Adrenal gland (tissue), 12 donors: ENCODE data around the gene GGT6. TPM values are rescaled to one million over a fixed set of nuclear protein-coding genes. Genes with fewer than 3 reads are reported as not detected.
A peak's percentile ranks its signal among the peaks of the same experiment; 100 is the strongest.

Experiments
- DNase-seq, 7 donors: peaks; one replicate each; pipeline ENCODE4 v3.0.0-alpha.2; 2019 to 2020
- H3K27ac ChIP-seq, 5 donors: fragments of 200-600 bp; sonication (generic) in 4 of 5; 1 replicate in 3 of 5; 2 replicates in 2 of 5; pipeline versions ENCODE4 v1.5.1 to v1.8.0; 2016 to 2020; ENCODE audit warnings: mild to moderate bottlenecking in 1 of 5
- H3K27me3 ChIP-seq: fragments of 200-600 bp; 2 replicates; pipeline ENCODE4 v1.8.0; 2021
- H3K36me3 ChIP-seq, 2 donors: fragments of 200-600 bp; replicated peaks in 1 of 2; 1 replicate in 1 of 2; 2 replicates in 1 of 2; pipeline versions ENCODE4 v1.5.1 to v1.8.0; 2018 to 2022
- H3K4me1 ChIP-seq, 2 donors: fragments of 200-600 bp; replicated peaks in 1 of 2; 1 replicate in 1 of 2; 2 replicates in 1 of 2; pipeline versions ENCODE4 v1.5.1 to v1.8.0; 2018 to 2021
- H3K4me3 ChIP-seq, 4 donors: fragments of 200-600 bp; sonication (generic) in 3 of 4; one replicate each; pipeline ENCODE4 v1.5.1; 2016 to 2018
- H3K9me3 ChIP-seq, 3 donors: fragments of 200-600 bp; sonication (generic) in 1 of 3; replicated peaks in 1 of 3; 1 replicate in 2 of 3; 2 replicates in 1 of 3; pipeline versions ENCODE4 v1.5.1 to v1.8.0; 2016 to 2021
- CTCF ChIP-seq, 6 experiments: fragments of 450-650 bp in 4 of 6; fragments of 200-600 bp in 2 of 6; sonication (generic) in 1 of 6; IDR thresholded peaks; 1 replicate in 5 of 6; 2 replicates in 1 of 6; pipeline versions ENCODE4 v1.5.1 to v1.8.0; 2016 to 2021; ENCODE audit warnings: antibody characterized with exemption in 6 of 6, mild to moderate bottlenecking in 2 of 6, moderate library complexity in 1 of 6
- POLR2A ChIP-seq, 2 donors: fragments of 450-650 bp; IDR thresholded peaks; one replicate each; pipeline ENCODE4 v1.6.1; 2017; ENCODE audit warnings: antibody characterized with exemption in 2 of 2, mild to moderate bottlenecking in 2 of 2, moderate library complexity in 1 of 2
- WGBS, 4 donors: extraction: QIAGEN DNeasy Blood & Tissue Kit in 2 of 4; methylation state at CpG; one replicate each; pipeline versions ENCODE4 v1.1.5 to v1.1.7; 2013 to 2017; 5-methylcytosine and 5-hydroxymethylcytosine counted together
- intact Hi-C, 2 donors: fragments of 100-400 bp; cut with DNase I; formaldehyde crosslinking; loops; one replicate each; pipeline versions ENCODE4 v1.14.1 to v1.15.0; 2022 to 2023
- polyA plus RNA-seq, 3 donors: library from polyadenylated mRNA; stranded (reverse); fragments of 200-250 nt in 2 of 3; fragments of 350-450 nt in 1 of 3; fragmentation: Illumina TruSeq in 1 of 3; extraction: RNeasy Lipid Tissue Mini Kit (QIAGEN cat#74804) in 1 of 3; gene quantifications; one replicate each; pipeline ENCODE4 v1.2.3, GENCODE V29; 2013 to 2014
- total RNA-seq, 9 donors: library from RNA; depleted of rRNA in 4 of 9; stranded (reverse); fragments of >200 nt in 4 of 9; fragments of 120-200 nt in 1 of 9; fragmentation: NEBNext Ultra II Directional in 1 of 9; extraction: Animal tissue kit (Norgen Biotek cat#: 25700) in 1 of 9; gene quantifications; one replicate each; pipeline versions ENCODE4 v1.1.0 to v1.2.4, GENCODE V29; 2013 to 2023
- donor health status: healthy with polysubstance abuse.
- donor health status: Bipolar disorder and iron deficiency.
- donor health status: DM: yes; HTN: yes; CAD: no.
- donor health status: DM: no; HTN: no; CAD: no.
- donor health status: DM: no; HTN: no; CAD: no.
- donor health status: DM: yes; HTN: yes; CAD: no.

The GGT6 gene
- total and polyA plus RNA-seq, 12 donors: 0.06 to 4.2 (median 0.88) TPM

GRCh38 chr17:4534928-4535666 lies 25.3 kb downstream of the GGT6 start:
- no peak for DNase-seq
- no peaks in the 10 kb centered on the region for H3K27me3 ChIP-seq
- intact Hi-C loops: no loop called here
- peak overlapping the region in 1 of 5 donors; percentile 61 for H3K27ac ChIP-seq
- peaks cover 10 to 32% of the 10 kb centered on the region in 2 donors for H3K4me1 ChIP-seq
- 72 to 80% (median 75%) methylated on average over 1 to 27 of the region's 27 CpGs for WGBS, 4 donors
- TF ChIP-seq CTCF (IDR thresholded peaks at IDR 0.05): no peak
- no peak for TF ChIP-seq POLR2A (IDR thresholded peaks at IDR 0.05)
- H3K4me3 ChIP-seq: no peak overlapping the region
- H3K9me3 ChIP-seq: no peaks in the 10 kb centered on the region
- peaks cover 0 to 15% of the 10 kb centered on the region in 2 donors for H3K36me3 ChIP-seq

- Histone ChIP-seq H3K9me3 (no peaks in the 10 kb centered on the region), H3K36me3 (peaks cover 0 to 11% of the 10 kb centered on the region in 2 donors), H3K27me3 (no peaks in the 10 kb centered on the region), H3K4me1 (peaks cover 10 to 32% of the 10 kb centered on the region in 2 donors), H3K4me3 (no peak overlapping the region), H3K27ac (peak overlapping the region in 1 of 5 donors; percentile 61)
- TF ChIP-seq CTCF (IDR thresholded peaks at IDR 0.05): no peak
- no peak for TF ChIP-seq POLR2A (IDR thresholded peaks at IDR 0.05)
- DNase-seq: no peak
- 53 to 76% (median 69%) methylated on average over 3 to 17 of the region's 17 CpGs for WGBS, 4 donors
- intact Hi-C loops: no loop called here
Observed at GRCh38 chr17:4534515-4534914, 25.9 kb downstream of the GGT6 start.

GRCh38 chr17:4533523-4534504 lies 26.6 kb downstream of the GGT6 start:
- H3K4me3 ChIP-seq: no peak overlapping the region
- 46 to 64% (median 55%) methylated on average over 6 to 23 of the region's 23 CpGs for WGBS, 4 donors
- H3K4me1 ChIP-seq: peaks cover 10 to 32% of the 10 kb centered on the region in 2 donors
- TF ChIP-seq POLR2A (IDR thresholded peaks at IDR 0.05) (no peak), CTCF (IDR thresholded peaks at IDR 0.05) (no peak)
- H3K27ac ChIP-seq: peak overlapping the region in 1 of 5 donors; percentile 61
- no peaks in the 10 kb centered on the region for H3K27me3 ChIP-seq
- H3K9me3 ChIP-seq: no peaks in the 10 kb centered on the region
- peaks cover 0 to 4% of the 10 kb centered on the region in 2 donors for H3K36me3 ChIP-seq
- DNase-seq: no peak
- intact Hi-C loops: no loop called here

- intact Hi-C loops: no loop called here
- H3K4me1 ChIP-seq: peaks cover 10 to 30% of the 10 kb centered on the region in 2 donors
Observed at GRCh38 chr17:4532860-4533522, 27.4 kb downstream of the GGT6 start.

More at GRCh38 chr17:4532860-4533522, 27.4 kb downstream of the GGT6 start:
- H3K36me3 ChIP-seq: no peaks in the 10 kb centered on the region
- H3K27ac ChIP-seq: no peak overlapping the region
- no peak for TF ChIP-seq CTCF (IDR thresholded peaks at IDR 0.05)
- no peak for TF ChIP-seq POLR2A (IDR thresholded peaks at IDR 0.05)
- DNase-seq: no peak
- WGBS, 4 donors: 85 to 94% (median 88%) methylated on average over 22 to 33 of the region's 33 CpGs
- no peak overlapping the region for H3K4me3 ChIP-seq
- H3K9me3 ChIP-seq: no peaks in the 10 kb centered on the region
- H3K27me3 ChIP-seq: no peaks in the 10 kb centered on the region
